Measurements from ENCODE around the gene CYP8B1. TPM values are rescaled to one million over a fixed set of nuclear protein-coding genes. Genes with fewer than 3 reads are reported as not detected.

CYP8B1 gene
- total RNA-seq, 1 donor from 2014 or later: not detected

DNA sequence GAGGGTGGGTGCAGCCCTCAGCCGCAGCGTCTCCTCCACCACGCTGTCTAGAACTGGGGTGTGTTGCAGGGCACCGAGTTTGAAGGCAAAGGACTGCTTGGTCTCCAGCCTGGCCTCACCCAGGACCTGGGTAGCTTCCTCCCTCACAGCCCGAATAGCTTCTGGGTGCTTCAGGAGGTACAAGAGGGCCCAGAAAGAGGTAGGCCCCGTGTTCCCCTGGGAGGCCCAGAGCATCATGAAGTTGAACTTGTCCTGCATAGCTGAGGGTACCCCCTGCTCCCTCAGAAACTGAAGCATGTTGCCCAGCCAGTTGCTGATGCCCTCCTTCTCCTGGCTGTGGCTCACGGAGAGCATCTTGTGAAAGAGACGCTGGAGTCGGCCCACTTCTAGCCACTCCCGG is 930 bp downstream of the CYP8B1 start:
- no peaks in the 10 kb centered on the region for H3K36me3 ChIP-seq (ENCODE audit: control insufficient read depth, insufficient read depth, low read length)
- H3K4me3 ChIP-seq (ENCODE audit: low read depth, low read length): no peak overlapping the region
- TF ChIP-seq, protein P1, sequence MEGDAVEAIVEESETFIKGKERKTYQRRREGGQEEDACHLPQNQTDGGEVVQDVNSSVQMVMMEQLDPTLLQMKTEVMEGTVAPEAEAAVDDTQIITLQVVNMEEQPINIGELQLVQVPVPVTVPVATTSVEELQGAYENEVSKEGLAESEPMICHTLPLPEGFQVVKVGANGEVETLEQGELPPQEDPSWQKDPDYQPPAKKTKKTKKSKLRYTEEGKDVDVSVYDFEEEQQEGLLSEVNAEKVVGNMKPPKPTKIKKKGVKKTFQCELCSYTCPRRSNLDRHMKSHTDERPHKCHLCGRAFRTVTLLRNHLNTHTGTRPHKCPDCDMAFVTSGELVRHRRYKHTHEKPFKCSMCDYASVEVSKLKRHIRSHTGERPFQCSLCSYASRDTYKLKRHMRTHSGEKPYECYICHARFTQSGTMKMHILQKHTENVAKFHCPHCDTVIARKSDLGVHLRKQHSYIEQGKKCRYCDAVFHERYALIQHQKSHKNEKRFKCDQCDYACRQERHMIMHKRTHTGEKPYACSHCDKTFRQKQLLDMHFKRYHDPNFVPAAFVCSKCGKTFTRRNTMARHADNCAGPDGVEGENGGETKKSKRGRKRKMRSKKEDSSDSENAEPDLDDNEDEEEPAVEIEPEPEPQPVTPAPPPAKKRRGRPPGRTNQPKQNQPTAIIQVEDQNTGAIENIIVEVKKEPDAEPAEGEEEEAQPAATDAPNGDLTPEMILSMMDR (IDR thresholded peaks at IDR 0.05; ENCODE audit: insufficient read depth, low read length, poor library complexity, severe bottlenecking): no peak
- DNase-seq (ENCODE audit: low read depth): no peak
- H3K27me3 ChIP-seq (ENCODE audit: control insufficient read depth, insufficient read depth, low read length): peaks cover 8% of the 10 kb centered on the region

DNA sequence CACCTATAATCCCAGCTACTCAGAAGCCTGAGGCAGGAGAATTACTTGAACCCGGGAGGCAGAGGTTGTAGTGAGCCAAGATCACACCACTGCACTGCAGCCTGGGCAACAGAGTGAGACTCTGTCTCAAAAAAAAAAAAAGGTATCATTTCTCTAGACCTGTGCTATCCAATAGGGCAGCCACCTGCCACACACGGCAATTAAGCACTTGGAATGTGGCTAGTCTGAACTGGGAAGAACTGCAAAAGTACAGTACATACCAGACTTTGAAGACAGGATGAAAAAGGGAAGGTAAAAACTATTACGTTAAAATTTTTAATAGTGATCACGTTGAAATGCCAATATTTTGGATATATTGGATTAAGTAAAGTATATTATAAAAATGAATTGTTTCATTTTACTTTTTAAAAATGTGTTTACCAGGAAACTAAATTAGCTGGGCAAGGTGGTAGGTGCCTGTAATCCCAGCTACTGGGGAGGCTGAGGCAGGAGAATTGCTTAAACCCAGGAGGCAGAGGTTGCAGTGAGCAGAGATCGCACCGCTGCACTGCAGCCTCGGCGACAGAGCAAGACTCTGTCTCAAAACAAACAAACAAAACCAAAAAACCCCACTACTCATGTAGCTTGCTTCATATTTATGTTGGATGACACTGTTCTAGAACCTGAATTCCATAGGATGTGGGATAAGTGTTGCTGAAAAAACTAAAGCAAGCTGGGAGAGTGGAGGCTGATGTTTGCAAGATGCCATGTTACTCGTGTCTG is 2.3 kb downstream of the CYP8B1 start:
- DNase-seq (ENCODE audit: low read depth): no peak
- TF ChIP-seq, protein P1 (IDR thresholded peaks at IDR 0.05; ENCODE audit: insufficient read depth, low read length, poor library complexity, severe bottlenecking): no peak
- H3K27me3 ChIP-seq (ENCODE audit: control insufficient read depth, insufficient read depth, low read length): peaks cover 8% of the 10 kb centered on the region
- H3K4me3 ChIP-seq (ENCODE audit: low read depth, low read length): no peak overlapping the region
- H3K36me3 ChIP-seq (ENCODE audit: control insufficient read depth, insufficient read depth, low read length): no peaks in the 10 kb centered on the region

DNA sequence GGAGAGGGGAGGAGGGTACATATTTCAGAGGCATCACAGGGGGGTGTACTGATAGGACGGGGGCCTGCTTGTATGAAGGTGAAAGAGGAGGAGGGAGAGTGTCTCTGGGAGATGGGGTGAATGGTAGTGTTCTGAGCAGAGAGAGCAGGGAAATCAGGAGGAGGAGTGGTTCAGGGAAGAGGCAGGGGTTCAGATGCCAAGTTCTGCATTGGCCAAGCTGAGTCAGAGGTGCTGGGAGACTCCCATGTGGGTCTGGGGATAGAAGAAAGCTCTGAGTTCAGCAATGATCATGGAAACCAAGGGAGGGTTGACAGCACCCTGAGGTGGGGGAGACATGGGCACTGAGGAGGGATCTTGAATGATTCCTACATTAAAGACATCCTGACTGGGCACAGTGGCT is 3.0 kb downstream of the CYP8B1 start:
- no peak for DNase-seq (ENCODE audit: low read depth)
- peaks cover 8% of the 10 kb centered on the region for H3K27me3 ChIP-seq (ENCODE audit: control insufficient read depth, insufficient read depth, low read length)
- TF ChIP-seq, protein P1 (IDR thresholded peaks at IDR 0.05; ENCODE audit: insufficient read depth, low read length, poor library complexity, severe bottlenecking): no peak
- no peak overlapping the region for H3K4me3 ChIP-seq (ENCODE audit: low read depth, low read length)
- H3K36me3 ChIP-seq (ENCODE audit: control insufficient read depth, insufficient read depth, low read length): no peaks in the 10 kb centered on the region

DNA sequence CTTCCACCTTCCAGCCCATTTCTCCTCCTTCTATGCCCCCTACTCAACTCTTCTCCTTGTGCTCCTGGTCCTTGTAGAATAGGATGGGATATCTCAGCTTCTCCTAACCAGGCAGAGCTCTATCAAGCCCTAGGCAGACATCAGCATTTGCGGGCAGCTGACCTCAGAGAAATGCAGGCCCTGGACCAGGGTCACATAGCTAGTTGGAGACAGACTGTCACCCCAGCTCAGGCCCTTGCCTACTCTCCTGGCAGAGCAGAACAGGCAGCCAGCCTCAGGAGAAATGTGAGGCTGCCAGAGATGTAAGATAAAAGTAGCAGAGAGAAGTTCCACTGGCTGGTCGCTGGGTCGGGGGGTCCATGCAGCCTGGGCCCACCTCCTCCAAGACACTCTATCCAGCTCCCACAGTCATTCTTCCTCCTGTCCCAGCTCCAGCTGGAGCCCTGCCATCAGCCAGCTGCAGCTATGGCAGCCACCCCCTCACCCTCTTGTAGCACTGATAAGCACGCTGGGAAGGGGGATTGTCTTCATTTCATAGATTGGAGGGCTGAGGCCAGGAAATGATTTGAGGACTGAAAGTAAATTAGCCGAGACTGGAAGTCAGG is 4.0 kb downstream of the CYP8B1 start:
- H3K4me3 ChIP-seq (ENCODE audit: low read depth, low read length): no peak overlapping the region
- DNase-seq (ENCODE audit: low read depth): no peak
- no peaks in the 10 kb centered on the region for H3K36me3 ChIP-seq (ENCODE audit: control insufficient read depth, insufficient read depth, low read length)
- H3K27me3 ChIP-seq (ENCODE audit: control insufficient read depth, insufficient read depth, low read length): peaks cover 8% of the 10 kb centered on the region
- TF ChIP-seq, protein P1 (IDR thresholded peaks at IDR 0.05; ENCODE audit: insufficient read depth, low read length, poor library complexity, severe bottlenecking): no peak

DNA sequence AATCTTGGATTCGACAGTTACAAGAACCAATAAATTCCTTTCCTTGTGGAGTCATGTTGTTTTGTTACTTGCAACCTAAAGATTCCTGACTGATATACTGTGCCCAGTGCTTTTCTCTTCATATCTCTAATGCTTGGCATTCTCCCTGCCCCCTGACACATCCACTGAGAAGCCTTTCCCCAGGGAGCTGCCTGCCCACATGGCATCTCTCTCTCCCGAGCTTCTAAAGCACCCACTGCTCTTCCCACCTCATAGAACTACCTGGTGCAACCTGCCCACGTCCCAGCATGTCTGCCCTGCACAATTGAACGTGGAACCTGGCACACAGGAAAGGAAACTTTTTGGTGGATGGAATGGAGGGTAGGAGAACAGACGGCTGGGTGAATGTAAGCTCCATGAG is 6.8 kb downstream of the CYP8B1 start:
- TF ChIP-seq, protein P1 (IDR thresholded peaks at IDR 0.05; ENCODE audit: insufficient read depth, low read length, poor library complexity, severe bottlenecking): no peak
- Histone ChIP-seq H3K36me3 (ENCODE audit: control insufficient read depth, insufficient read depth, low read length) (no peaks in the 10 kb centered on the region), H3K4me3 (ENCODE audit: low read depth, low read length) (no peak overlapping the region), H3K27me3 (ENCODE audit: control insufficient read depth, insufficient read depth, low read length) (peaks cover 4% of the 10 kb centered on the region)
- no peak for DNase-seq (ENCODE audit: low read depth)

Measured in kidney epithelial cell (primary cell).